Renal cortical epithelial cell (primary cell): ENCODE data around the gene GSK3A. TPM values are rescaled to one million over a fixed set of nuclear protein-coding genes. Genes with fewer than 3 reads are reported as not detected.
A peak's percentile ranks its signal among the peaks of the same experiment; 100 is the strongest.
"Not testable (repeated sequence)": the region's sequence is repeated elsewhere in the genome, so short reads cannot be mapped to it uniquely, and the experiment has no call there.

ENCODE experiments used
- DNase-seq: peaks from one replicate; pipeline ENCODE4 v3.0.0-alpha.2; 2011; ENCODE audit warnings: low read depth
- total RNA-seq: library from RNA; depleted of rRNA; stranded (reverse); fragments of >200 nt; gene quantifications from 2 replicates; pipeline ENCODE4 v1.2.3, GENCODE V29; 2014

Gene GSK3A
- total RNA-seq, 1 donor from 2014 or later = 44.8 TPM

DNA sequence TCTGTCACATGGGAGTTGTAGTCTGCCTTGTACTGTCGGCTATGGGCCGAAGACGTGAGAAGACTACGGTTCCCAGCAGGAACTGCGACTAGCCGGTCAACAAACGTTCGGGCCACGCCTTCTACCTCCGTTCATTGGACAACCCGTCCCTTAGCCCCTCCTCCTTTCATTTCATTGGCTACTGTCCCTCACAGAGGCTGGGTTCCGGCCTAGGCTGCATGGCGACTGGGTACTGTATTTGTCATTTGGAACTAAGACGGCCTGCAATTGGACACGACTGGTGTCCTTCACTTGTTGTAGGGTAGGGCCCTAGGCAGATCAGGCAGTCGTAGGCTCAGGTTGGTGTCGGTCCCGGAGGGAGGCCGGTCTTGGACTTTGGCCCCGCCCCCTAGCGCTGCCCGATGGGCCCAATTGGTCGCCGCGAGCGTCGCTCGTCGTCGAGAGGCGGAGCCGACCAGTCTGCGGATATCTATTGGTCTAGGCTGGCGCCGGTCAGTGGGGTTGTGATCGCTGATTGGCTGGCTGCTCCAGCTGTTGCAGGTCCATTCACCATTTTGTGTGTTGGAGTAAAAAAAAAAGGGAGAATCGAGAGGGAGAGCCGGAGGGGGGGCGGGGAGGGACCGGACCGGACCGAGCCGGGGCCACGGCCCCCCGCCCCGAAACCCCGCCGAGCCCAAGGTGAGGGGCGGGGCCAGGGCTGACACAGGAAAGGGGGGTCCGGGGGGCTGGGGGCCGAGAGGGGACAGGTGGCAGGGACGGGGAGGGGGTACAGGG is 26.5 kb upstream of the GSK3A start, which contains the start of gene CIC:
CIC (plus strand) TSS at position 549 of the 774 bp plus-strand sequence. CDS start 2,532 bp downstream, outside the sequence.
- DNase-seq = peak; percentile 100

DNA sequence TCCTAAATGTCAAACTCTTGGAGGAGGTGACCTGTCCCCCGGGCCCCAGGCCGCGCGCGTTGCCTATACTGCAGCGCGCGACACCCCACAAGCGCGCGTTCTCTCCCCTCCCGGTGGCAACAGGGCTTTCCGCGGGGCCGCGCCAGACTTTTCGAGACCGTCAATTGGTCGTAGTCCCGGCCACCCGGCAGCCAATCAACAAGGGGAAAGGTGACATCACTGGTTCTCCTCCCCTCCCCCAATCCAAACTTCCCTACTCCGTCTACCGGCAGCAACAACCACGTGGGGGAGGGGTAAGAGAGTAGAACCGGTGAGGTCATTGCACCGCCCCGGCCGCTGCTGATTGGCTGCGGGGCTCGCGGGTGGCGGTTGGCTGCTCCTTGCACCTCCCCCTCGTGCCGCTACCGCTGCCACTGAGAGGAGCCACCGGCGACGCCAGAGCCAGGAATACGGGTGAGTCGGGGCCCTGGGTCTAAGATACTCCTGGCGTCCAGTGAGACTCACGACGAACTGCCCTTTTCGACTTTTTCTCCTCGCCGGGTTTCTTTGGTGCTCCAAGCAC is 25.8 kb upstream of the GSK3A start:
- peak; percentile 97 for DNase-seq

DNA sequence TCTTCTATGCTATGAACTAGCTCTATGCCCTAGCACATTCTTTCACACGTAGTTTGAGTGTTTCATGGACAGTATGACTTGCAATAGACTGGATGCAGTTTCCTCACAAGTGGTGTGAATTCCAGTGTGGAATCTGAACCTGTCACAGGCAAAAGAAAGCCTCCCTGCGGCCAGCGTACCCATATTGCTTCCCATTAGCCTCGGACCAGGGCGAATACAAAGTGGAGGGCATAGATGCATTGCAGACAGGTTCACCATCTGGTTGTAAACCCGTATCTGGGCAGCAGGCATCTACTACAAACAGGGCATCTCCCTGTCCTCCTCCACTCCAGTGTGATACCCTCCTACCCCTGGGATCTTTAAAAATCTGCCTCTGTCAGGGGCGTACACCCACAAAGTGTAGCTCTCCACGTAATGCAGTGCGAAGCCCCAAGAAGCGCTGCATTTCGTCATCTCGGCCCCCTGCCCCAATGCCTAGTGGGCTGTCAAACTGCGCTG is 25.3 kb upstream of the GSK3A start:
- DNase-seq = no peak

DNA sequence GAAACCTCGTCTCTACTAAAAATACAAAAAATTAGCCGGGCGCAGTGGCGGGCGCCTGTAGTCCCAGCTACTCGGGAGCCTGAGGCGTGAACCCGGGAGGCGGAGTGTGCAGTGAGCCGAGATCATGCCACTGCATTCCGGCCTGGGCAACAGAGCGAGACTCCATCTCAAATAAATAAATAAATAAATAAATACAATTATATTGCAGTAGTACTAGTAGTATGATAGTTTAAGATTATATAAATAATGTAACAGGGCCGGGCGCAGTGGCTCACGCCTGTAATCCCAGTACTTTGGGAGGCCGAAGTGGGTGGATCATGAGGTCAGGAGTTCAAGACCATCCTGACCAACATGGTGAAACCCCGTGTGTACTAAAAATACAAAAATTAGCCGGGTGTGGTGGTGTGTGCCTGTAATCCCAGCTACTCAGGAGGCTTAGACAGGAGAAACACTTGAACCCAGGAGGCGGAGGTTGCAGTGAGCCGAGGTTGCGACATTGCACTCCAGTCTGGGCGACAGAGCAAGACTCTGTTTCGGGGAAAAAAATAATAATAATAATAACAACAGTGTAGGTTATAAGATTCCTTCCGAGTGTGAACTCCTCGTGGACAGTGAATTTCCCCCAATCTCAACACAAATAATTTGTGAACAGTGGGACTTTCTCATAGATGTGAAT is 24.7 kb upstream of the GSK3A start:
- not testable (repeated sequence) for DNase-seq

DNA sequence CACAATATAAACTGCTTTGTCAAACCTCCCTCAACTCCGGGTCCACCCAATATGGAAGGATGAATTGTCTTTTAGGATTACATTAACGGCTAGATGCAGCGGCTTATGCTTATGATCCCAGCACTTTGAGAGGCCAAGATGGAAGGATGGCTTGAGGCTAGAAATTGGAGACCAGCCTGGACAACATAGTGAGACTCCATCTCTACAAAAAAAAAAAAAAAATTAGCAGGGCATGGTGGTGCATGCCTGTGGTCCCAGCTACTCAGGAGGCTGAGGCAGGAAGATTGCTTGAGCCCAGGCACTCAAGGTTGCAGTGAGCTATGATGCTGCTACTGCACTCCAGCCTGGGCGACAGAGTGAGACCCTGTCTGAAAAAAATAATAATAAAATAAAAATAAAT is 23.7 kb upstream of the GSK3A start:
- DNase-seq = not testable (repeated sequence)

DNA sequence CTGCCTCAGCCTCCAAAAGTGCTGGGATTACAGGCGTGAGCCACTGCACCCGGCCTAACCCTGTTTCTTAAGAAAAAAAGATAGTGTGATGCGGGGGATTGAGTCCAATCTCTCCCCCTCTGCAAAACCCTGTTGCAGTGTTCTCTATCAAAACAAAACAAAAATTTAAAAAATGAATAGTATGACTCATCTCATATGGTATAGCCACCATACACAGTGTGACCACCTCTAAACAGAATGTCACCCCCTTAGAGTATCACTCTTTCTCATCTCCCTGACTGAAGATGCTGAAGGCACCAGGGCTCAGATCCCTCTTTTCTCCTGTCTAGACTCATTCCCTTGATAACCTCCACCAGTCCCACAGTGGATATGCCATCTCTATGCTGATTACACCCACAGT is 19.4 kb upstream of the GSK3A start:
- no peak for DNase-seq

DNA sequence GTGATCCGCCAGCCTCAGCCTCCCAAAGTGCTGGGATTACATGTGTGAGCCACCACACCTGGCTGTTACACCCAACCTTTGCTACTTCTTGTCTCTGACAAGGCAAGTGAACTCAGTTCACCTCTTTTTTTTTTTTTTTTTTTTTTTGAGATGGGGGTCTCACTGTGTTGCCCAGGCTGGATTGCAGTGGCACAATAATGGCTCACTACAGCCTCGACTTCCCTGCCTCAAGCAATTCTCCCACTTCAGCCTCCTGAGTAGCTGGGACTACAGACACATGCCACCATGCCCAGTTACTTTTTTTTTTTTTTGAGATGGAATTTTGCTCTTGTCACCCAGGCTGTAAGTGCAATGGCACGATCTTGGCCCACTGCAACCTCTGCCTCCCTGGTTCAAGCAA is 15.4 kb upstream of the GSK3A start:
- not testable (repeated sequence) for DNase-seq

DNA sequence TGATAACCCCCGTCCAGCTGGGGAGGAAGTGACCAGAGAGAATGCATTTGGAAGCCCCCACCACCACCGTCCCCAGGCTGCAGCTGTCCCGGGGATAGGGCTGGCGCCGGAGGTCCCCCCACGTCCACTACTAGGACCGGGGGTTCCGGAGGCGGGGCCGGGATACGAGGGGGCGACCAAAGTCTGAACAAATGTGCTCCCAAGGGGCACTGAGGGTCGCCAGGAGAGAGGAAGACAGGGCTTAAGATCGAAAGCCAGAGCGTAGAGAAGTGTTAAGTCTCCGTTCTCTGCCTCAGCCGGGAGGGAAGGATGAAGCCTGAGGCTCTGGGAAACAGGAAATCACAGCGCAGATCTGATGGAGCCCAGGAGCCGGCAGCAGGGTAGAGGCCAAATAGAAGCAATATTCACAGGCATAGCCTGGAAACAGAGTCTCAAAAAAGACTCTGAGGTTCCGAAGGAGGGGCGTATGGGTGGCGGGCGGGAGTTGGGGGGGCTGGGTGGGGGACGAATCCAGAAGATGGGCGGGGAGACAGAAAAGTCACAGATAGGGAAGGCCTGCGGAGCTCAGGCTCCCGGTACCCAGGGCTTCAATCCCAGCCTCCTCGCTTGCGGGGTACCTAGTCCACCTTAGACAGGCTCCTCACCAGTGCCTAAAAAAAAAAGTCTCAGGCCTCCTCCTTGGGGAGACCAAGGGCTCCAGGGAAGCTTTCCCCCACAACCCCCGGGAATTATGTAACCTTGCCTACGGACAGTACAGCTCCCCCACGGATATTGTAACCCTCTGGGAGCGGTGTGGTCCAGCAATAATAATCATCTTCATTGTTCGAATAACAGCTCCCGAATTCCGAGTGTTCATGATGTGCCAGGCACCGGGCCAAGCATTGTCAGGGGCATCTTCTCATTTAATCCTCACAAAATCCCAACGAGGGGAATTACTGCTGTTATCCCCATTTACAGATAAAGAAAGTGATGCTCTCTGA is 13.7 kb upstream of the GSK3A start:
- DNase-seq = peak; percentile 42

DNA sequence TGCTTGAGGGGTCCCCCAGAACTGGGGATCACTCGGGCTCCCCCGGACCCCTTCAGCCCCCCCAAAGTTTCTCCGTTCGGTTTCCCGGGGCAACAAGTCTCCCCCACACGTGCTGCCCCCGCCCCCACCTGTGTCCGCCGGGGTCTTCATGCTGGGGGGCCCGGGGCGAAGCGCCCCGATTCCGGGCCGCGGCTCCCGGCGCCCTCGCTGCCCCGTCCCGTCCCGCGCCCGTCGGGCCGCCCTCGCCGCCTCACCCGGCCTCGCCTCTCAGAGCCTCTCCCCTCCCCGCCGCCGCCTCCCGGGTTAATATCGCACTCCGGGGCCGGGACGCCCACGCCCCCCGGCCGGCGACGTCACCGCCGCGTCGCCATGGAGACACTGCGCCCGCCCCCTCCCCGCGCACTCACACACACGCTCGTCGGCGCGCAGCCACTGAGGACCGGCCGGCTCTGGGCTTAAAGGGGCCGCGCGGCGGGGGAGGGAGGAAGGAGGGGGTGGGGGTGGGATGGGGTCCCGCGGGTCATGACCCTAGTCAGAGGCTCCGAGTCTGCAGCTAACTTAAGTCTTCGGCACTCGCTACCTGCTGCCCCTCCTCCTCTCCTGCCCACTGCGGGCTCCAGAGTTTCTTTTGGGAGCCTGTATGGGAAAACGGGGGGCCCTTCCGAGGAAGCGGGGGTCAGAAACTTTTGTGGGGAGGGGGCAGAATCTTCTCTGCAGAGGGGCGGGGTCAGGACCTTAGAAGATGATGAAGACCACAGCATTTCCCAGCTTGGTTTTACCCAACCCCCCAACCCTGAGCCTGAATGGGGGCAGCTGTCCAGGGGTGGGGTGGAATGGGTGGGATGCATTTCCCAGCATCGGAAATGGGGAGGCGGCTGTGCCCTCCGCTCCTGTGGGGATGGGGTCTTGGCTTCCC is 12.7 kb upstream of the GSK3A start, which contains the start of gene ERF:
ERF (minus strand) TSS at position 279 of the 916 bp plus-strand sequence; CDS start at position 150, 129 bp downstream.
- DNase-seq = peak; percentile 58

DNA sequence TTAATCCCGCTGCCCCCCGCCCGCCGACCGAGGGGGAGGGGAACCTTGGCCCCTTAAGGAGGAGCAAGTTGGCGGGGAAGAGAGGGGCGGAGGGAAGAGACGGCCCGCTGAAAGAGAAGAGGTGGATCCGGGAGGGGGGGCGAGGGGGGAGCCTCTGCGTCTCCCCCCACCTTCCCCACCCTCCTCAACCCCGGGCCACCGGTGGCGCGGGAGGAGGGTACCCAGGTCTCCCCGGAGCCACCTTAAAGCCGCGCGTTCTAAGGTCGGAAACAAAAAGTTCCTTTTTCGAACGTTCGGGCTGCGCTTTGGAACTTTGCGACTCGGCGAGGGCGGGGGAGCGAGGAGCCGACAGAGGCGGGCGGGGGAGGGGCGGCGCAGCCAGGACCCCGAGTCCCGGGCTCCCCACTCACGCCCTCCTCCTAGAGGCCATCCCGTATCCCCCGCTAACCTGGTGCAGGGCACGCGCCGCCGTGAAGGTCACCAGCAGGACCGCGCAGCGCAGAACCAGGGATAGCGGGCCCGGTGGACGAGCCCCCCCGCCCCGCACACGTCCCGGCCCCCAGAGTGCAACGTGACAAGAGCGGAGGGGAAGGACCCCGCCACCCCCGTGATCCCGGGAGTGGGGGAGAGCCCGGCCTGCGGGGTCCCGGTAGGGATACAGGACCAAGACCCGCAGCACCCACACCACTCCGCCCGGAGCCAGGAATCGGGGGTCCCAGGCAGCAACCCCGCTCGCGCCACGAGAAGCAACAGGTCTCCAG is 11.9 kb upstream of the GSK3A start:
- DNase-seq = no peak

DNA sequence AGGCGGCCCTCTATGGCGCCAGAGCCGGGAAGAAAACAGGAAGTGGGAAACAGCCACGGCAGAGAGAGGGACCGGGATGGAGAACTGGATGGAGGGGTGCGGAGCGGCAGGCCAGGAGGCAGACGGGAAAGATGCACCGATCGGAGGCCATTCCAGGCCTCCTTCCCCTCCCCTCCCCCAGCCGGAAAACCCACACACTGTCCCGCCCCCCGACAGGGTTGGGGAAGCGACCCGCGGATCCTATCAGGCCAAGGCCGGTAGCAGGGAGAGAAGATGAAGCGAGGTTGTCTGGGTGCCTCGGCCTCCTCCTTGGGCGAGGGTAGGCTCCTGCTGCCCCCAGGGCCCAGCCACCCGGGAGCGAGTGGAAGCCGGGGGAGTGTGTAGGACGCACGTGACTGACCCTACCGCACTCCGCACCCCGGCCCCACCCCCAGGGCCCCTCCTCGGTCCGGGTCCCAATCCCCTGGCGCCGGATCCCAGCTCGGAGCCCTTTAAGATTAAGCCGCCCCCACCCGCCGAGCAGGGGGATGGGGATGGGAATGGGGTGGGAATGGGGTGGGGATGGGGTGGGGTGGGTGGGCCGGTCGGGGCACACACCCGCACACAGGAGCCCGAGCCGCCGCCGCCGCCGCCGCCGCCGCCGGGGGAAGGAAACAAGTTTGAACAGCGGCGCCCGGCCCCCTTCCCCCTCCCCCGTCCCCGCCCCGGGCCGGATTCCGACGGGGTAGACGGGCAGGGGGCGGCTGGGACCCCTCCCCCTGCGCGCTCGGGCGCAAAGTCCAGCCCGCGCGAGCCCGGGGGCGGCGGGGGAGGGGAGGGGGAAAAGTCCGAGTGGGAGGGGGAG is 11.1 kb upstream of the GSK3A start:
- DNase-seq = no peak

DNA sequence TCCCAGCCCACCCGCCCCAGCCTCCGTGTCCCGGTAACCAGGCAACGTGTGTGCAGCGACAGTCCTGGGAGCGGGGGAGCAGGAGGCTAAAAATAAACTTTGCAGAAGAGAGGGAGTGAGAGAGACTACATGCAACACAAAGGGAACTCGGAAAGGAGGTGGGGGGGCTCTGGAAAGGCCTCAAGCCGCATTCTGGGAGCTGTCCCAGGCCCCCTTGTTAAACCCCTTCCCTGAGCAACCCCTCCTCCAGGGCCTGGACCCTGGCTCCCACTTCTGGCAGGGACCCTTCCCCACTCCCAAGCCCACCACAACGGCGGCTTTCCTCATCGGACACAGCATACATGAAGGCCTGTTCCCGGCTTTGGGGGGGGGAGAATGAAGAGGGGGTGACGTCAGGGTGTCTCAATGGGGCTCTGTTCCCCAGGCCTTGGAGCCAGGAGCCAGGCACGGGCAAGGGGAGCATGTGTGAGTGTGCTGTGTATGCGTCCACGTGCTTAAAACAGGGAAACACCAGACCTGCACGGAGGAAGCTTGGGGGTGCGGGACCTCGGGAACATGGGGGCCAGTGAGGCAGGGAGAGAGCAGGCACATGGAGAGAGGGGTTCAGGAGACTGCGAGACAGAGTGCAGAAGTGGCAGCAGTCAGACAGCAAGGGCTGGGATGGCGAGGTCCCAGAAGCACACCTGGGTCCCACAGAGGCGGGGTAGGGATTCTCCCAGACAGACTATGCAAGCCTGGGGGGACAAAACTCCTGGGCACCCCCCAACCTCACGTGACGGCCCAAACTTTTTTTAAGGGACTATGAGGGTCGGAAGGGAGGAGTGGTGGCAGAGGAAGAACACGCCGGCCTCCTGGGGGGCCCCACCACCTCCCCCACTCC is 10.2 kb upstream of the GSK3A start:
- no peak for DNase-seq

DNA sequence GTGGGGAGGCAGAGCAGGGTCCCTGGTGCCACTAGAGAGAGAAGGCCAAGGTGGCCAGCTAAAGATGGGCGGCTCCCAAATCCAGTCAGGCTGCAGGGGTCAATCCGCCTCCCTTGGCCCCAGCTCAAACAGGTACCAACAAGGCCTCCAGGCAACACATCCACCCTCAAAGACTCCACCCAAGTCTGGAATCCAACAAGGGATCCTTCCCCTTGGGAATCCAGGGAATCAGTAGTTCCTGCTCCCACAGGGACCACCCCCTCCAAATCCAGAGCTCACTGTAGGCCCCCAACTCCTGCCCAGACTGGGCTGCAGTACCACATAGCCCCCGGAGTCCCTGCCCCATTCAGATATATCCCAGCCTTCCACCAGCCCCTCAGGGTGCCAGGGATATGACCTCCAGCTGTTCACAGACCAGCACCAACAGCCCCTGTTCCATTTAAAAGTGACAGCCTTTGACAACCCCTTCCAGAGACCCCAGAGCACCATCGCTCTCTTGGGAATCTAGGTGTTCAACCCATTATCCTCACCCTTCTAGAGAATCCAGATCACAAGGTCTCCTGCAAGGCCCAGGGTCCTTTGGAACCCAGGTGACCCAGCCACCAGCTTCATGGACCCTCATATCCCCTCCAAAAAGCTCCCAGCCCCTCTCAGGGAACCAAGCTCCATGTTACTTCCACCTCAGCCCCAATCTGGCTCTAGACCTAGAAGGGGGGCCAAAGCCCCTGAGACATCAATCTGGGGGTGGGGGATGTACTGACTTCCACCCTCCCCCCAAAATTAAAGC is 9.4 kb upstream of the GSK3A start:
- DNase-seq = no peak

DNA sequence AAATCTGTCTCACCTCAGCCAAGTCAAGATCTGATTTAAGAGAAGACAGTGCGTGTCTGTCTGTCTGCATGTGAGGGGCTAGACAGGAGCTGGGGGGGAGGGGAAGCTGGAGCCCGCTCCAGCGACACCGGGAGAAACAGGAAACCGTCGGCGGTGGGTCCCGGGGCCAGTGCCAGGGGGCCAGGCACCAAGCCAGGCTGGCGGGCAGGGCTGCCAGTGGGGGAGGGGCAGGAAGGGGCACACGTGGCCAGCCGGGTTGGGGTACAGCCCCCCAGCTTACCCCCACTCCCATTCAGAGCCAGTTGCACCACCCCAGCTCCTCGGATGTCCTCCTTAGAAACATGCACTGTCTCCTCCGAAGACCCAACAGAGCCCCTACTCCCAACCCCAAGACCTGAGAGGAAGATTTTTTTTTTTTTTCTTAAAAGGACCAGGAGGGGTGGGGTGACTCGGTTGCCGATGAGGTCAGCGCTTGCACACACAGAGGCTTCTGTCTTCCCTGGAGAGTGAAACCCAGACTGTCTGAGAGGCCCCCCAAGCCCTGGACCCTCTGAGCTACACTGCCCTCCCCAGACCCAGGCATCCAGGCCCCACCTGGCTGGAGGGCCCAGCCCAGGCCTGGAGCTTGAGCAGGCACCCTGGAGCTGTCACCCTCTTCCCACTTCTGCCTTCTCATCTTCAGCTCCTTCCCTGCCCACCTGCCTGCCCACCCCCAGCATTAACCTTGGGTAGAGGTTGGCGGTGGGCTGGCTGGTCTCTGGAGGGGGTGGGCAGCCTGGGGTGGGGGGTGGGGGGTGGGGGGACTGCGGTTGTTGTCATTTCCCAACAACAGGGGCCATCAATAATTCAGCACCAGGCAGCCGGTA is 8.5 kb upstream of the GSK3A start:
- DNase-seq = no peak

DNA sequence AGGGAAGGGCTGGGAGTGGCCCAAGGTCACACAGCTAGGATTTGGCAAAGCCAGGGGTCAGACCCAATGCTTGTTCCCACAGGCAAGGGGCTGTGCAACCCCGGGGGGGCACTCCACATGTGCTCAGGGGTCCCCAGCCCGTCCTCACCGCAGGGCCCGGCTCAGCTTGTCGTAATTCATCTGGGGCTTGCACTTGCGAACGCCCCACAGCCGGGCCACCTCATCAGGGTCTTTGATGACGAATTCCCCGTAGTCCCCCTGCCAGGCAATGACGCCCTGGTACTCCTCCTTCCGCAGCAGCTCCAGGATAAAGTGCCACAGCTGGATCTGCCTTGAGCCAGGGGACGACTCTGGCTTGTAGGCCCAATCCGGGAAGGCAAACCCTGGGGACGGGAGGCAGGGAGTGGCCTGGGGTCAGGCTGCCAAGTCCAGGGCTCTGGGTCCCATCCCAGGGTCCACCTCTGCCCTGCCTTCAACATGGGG is 7.8 kb upstream of the GSK3A start:
- DNase-seq = no peak

DNA sequence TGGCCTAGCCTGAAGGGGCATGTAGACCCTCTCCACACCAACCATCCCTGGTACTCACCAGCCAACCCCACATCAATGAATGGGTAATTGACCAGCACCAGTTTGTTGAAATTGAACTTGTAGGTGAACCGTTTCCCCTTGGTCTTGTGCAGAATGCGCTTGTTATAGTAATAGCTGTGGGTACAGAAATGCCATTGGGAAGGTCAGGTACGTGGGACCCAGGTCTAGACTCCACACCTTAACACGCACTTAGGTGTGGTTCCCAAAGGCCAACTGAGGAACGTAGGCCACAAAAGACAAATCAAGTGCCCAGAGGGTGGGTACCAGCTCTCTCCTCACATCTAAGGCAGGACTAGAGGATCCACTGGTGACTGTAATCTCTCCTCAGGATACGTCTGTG is 7.4 kb upstream of the GSK3A start:
- DNase-seq = no peak
